Keratinocyte (primary cell): ENCODE measurements around the gene CPVL. TPM values are rescaled to one million over a fixed set of nuclear protein-coding genes. Genes with fewer than 3 reads are reported as not detected.

ENCODE experiments used
- DNase-seq: peaks from one replicate; pipeline ENCODE4 v3.0.0-alpha.2; 2011; ENCODE audit warnings: low read depth, missing footprints, low spot score
- FAIRE-seq: peaks from 2 replicates; lab custom pipeline; 2011; peaks lifted over from hg19 to GRCh38; lab: Jason Lieb, UNC
- H2AFZ ChIP-seq: 2 replicates; pipeline ENCODE4 v1.6.0; 2012; ENCODE audit warnings: low read length, control low read depth, inconsistent platforms; ENCODE audit not compliant: control insufficient read depth
- H3K27ac ChIP-seq: 2 replicates; pipeline ENCODE4 v1.5.1; 2011; ENCODE audit warnings: low read length; ENCODE audit not compliant: control insufficient read depth, insufficient read depth
- H3K27me3 ChIP-seq: 3 replicates; pipeline ENCODE4 v1.6.0; 2011; ENCODE audit warnings: low read length; ENCODE audit not compliant: control insufficient read depth, insufficient read depth; ENCODE audit errors: extremely low read depth
- H3K36me3 ChIP-seq, 2 experiments: 2 replicates in 1 of 2; 3 replicates in 1 of 2; pipeline ENCODE4 v1.5.1; 2011; ENCODE audit warnings: low read length in 2 of 2, mild to moderate bottlenecking in 1 of 2; ENCODE audit not compliant: control insufficient read depth in 2 of 2, insufficient read depth in 2 of 2; ENCODE audit errors: extremely low read depth in 1 of 2
- H3K4me1 ChIP-seq: 3 replicates; pipeline ENCODE4 v1.5.1; 2011; ENCODE audit warnings: low read length; ENCODE audit not compliant: control insufficient read depth, insufficient read depth; ENCODE audit errors: extremely low read depth
- H3K4me2 ChIP-seq: 3 replicates; pipeline ENCODE4 v1.6.0; 2011; ENCODE audit warnings: low read depth, low read length; ENCODE audit not compliant: control insufficient read depth, insufficient read depth; ENCODE audit errors: extremely low read depth
- H3K4me3 ChIP-seq, 3 experiments: fragments of 200-600 bp in 1 of 3; sonication (generic) in 1 of 3; 2 replicates in 2 of 3; 3 replicates in 1 of 3; pipeline ENCODE4 v1.5.1; 2011 to 2016; ENCODE audit warnings: low read length in 3 of 3, mild to moderate bottlenecking in 3 of 3, control low read depth in 2 of 3, inconsistent platforms in 1 of 3, low read depth in 1 of 3, mixed read lengths in 1 of 3, mixed run types in 1 of 3, moderate library complexity in 1 of 3; ENCODE audit not compliant: control insufficient read depth in 2 of 3, insufficient read depth in 2 of 3; ENCODE audit errors: extremely low read depth in 1 of 3
- H3K79me2 ChIP-seq: 2 replicates; pipeline ENCODE4 v1.6.0; 2012; ENCODE audit warnings: low read length; ENCODE audit not compliant: control insufficient read depth, insufficient read depth
- H3K9ac ChIP-seq: 3 replicates; pipeline ENCODE4 v1.6.0; 2011; ENCODE audit warnings: low read length; ENCODE audit not compliant: control insufficient read depth, insufficient read depth; ENCODE audit errors: extremely low read depth
- H3K9me1 ChIP-seq: 3 replicates; pipeline ENCODE4 v1.6.0; 2011; ENCODE audit warnings: low read length; ENCODE audit not compliant: control insufficient read depth, insufficient read depth; ENCODE audit errors: extremely low read depth
- H3K9me3 ChIP-seq: 2 replicates; pipeline ENCODE4 v1.5.1; 2012; ENCODE audit warnings: low read depth, low read length; ENCODE audit not compliant: control insufficient read depth
- H4K20me1 ChIP-seq: 3 replicates; pipeline ENCODE4 v1.6.0; 2011; ENCODE audit warnings: low read length; ENCODE audit not compliant: control insufficient read depth, insufficient read depth; ENCODE audit errors: extremely low read depth
- CTCF ChIP-seq, 3 experiments: IDR thresholded peaks in 1 of 3; conservative IDR thresholded peaks in 1 of 3; optimal IDR thresholded peaks in 1 of 3; 2 replicates in 2 of 3; 3 replicates in 1 of 3; pipeline versions ENCODE3 to v1.5.1; 2011; ENCODE audit warnings: low read length in 3 of 3, mild to moderate bottlenecking in 3 of 3, moderate library complexity in 2 of 3, control low read depth in 1 of 3, inconsistent platforms in 1 of 3; ENCODE audit not compliant: insufficient read depth in 2 of 3; ENCODE audit errors: extremely low read depth in 1 of 3
- EZH2 ChIP-seq: IDR thresholded peaks from one replicate; pipeline ENCODE4 v1.6.1; 2012; ENCODE audit warnings: inconsistent platforms, mild to moderate bottlenecking, low read length, moderate library complexity
- dilution Hi-C: fragments of 300-500 bp; cut with MboI; formaldehyde crosslinking; loops from one replicate; pipeline ENCODE4 v1.7.0; 2020; ENCODE audit warnings: low sequenced_read_pairs; ENCODE audit not compliant: extremely low pct_ligation_motif_present
- polyA plus RNA-seq, 5 experiments: library from polyadenylated mRNA; depleted of rRNA in 3 of 5; stranded (reverse) in 3 of 5; stranded (forward) in 1 of 5; unstranded in 1 of 5; fragments of >200 nt; gene quantifications; 1 replicate in 1 of 5; 2 replicates in 3 of 5; 3 replicates in 1 of 5; pipeline versions ENCODE4 v1.2.1 to v1.2.3, GENCODE V29; 2011 to 2012; ENCODE audit warnings: missing spikeins in 2 of 5, low read depth in 1 of 5, low replicate concordance in 1 of 5

Gene CPVL
- polyA plus RNA-seq, 1 donor (not counting 4 experiments of a cell fraction or from before 2014, with no cell fraction given), result 9.8 TPM

DNA sequence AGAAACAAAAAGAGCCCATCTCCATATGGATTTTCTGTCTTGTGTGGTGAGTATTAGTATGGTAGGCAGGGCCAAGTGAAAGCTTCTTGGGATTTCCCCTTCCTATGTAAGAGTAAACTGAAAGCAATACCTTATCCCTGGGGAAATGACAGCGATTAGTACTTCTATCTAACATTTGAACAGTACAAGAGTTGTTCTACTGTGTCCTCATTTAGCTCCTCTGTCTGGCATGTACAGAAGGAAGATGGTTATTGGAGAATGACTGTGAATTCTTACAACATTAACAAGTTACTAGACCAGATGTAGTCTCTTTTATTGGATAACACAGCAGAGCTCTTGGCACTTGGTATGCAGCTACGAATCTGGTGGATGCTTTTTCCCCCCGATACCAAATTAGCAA is 170.3 kb downstream of the CPVL start:
- dilution Hi-C loops, result no loop called here

DNA sequence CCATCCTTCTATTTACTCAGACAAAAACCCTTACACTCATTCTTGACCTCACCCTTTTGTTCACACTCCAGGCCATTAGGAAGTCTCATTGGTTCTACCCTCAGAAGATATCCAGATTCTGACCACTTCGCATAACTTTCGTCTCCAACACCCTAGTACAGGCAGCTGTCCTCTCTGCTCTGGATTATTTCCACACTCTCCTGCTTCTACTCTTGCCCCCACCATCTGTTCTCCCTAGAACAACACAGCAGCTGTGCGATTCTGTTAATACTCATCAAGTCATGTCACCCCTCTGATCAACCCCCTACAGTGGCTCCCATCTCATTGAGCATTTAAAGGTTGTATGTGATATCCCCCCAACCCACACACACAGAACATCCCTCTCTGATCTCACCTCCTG is 172.7 kb downstream of the CPVL start:
- DNase-seq (no peak), FAIRE-seq (no peak)
- dilution Hi-C loops, result no loop called here
- TF ChIP-seq EZH2 (no peak), CTCF (optimal IDR thresholded peaks at IDR 0.05 in 1 of 3, IDR thresholded peaks at IDR 0.05 in 1 of 3, conservative IDR thresholded peaks at IDR 0.05 in 1 of 3; ENCODE audit: extremely low read depth in 1 of 3, insufficient read depth in 2 of 3, low read length in 3 of 3) (no peak)
- Histone ChIP-seq H3K79me2 (no peaks in the 10 kb centered on the region), H3K4me2 (no peak overlapping the region), H3K9me1 (no peaks in the 10 kb centered on the region), H2AFZ (no peak overlapping the region), H3K4me1 (no peaks in the 10 kb centered on the region), H3K27ac (no peak overlapping the region), H3K9ac (no peak overlapping the region), H4K20me1 (no peaks in the 10 kb centered on the region), H3K36me3 (no peaks in the 10 kb centered on the region), H3K4me3 (no peak overlapping the region), H3K27me3 (no peaks in the 10 kb centered on the region), H3K9me3 (peaks cover 10% of the 10 kb centered on the region)

More for the DNA sequence above, 170.3 kb downstream of the CPVL start:
- Histone ChIP-seq H4K20me1 (no peaks in the 10 kb centered on the region), H3K4me3 (no peak overlapping the region), H3K36me3 (no peaks in the 10 kb centered on the region), H3K4me1 (no peaks in the 10 kb centered on the region), H3K9me3 (peaks cover 10% of the 10 kb centered on the region), H2AFZ (no peak overlapping the region), H3K9me1 (no peaks in the 10 kb centered on the region), H3K9ac (no peak overlapping the region), H3K79me2 (no peaks in the 10 kb centered on the region), H3K27ac (no peak overlapping the region), H3K27me3 (no peaks in the 10 kb centered on the region), H3K4me2 (no peak overlapping the region)
- DNase-seq, result no peak
- TF ChIP-seq CTCF (optimal IDR thresholded peaks at IDR 0.05 in 1 of 3, IDR thresholded peaks at IDR 0.05 in 1 of 3, conservative IDR thresholded peaks at IDR 0.05 in 1 of 3; ENCODE audit: extremely low read depth in 1 of 3, insufficient read depth in 2 of 3, low read length in 3 of 3) (no peak), EZH2 (no peak)
- no peak for FAIRE-seq
